Measurements from ENCODE around the gene SCN4B. TPM values are rescaled to one million over a fixed set of nuclear protein-coding genes. Genes with fewer than 3 reads are reported as not detected.

Gene SCN4B
- total and polyA plus RNA-seq, 9 donors: 2.4 to 5.1 (median 4.0) TPM

DNA sequence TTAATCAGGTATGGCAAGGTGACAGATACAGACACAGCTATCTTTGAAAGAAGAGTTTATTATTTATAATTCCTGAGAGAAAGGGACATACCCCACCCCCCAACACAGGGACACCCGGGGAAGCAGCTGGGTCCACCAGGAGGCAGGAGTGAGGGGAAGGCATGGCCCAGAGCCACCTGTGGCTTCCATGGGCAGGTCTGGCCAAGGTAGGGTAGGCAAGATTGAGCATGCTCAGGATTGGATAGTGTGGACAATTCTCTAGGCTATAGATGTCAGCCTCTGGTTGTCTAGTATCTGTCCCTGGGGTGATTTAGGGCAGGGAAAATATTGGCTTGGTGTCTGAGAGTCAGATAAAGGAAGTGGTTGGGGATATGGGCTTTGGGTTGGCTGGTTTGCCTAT is 38.4 kb downstream of the SCN4B start:
- Histone ChIP-seq H3K27ac (ENCODE audit: low read length) (no peak overlapping the region), H3K9me3 (replicated peaks; ENCODE audit: control insufficient read depth, low read depth, low read length) (no peaks in the 10 kb centered on the region), H3K4me3 (ENCODE audit: low read length) (no peak overlapping the region), H3K4me1 (ENCODE audit: control insufficient read depth, insufficient read depth, low read length) (no peaks in the 10 kb centered on the region), H3K27me3 (ENCODE audit: control insufficient read depth, insufficient read depth, low read length) (peaks cover 7% of the 10 kb centered on the region), H3K36me3 (ENCODE audit: control insufficient read depth, insufficient read depth, low read length) (no peaks in the 10 kb centered on the region)
- no peak for DNase-seq
- no CpG with 5 or more reads among the region's 1 CpG for WGBS (ENCODE audit: insufficient coverage)

DNA sequence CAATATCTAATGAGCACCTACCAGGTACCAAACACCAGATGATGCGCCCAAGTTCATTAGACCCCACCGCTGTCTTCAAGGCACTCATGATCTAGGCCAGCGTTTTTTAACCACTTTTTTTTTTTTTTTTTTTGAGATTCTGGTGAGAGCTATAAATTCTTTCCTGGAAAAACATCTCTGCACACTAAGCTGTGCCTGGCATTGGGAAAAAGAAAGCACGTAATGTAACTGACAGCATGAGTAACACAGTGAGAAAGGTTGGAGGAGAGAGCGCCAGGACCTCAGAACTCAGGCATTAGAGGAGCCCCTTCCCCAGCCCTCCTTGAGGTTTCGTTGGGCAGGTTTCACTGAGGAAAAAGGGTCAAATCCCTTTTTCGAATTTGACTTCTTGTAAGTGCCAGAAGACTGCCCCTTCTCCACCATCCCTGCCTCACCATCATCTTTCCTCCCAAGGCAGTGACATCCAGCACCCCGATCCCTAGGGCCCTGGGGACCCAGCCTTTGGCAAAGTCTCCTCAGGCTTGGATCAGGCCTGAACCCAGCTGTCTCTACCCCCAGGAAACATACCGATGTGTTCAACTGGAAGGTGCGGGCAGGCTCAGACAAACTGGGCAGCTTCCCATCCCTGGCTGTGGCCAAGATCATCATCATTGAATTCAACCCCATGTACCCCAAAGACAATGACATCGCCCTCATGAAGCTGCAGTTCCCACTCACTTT is 39.8 kb downstream of the SCN4B start:
- Histone ChIP-seq H3K36me3 (ENCODE audit: control insufficient read depth, insufficient read depth, low read length) (no peaks in the 10 kb centered on the region), H3K27ac (ENCODE audit: low read length) (no peak overlapping the region), H3K4me1 (ENCODE audit: control insufficient read depth, insufficient read depth, low read length) (no peaks in the 10 kb centered on the region), H3K9me3 (replicated peaks; ENCODE audit: control insufficient read depth, low read depth, low read length) (no peaks in the 10 kb centered on the region), H3K4me3 (ENCODE audit: low read length) (no peak overlapping the region), H3K27me3 (ENCODE audit: control insufficient read depth, insufficient read depth, low read length) (peaks cover 7% of the 10 kb centered on the region)
- 77% methylated on average over 4 of the region's 11 CpGs for WGBS (ENCODE audit: insufficient coverage)
- DNase-seq: no peak

DNA sequence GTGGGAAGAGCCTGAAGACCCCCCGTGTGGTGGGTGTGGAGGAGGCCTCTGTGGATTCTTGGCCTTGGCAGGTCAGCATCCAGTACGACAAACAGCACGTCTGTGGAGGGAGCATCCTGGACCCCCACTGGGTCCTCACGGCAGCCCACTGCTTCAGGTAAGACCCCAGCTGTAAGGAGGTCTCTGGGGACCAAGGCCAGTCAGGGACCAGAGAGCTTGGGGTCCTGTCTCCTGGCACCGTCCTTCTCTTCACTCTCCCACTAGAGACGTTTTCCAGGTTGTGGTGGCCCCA is 40.9 kb downstream of the SCN4B start:
- no peak overlapping the region for H3K27ac ChIP-seq (ENCODE audit: low read length)
- no peaks in the 10 kb centered on the region for H3K36me3 ChIP-seq (ENCODE audit: control insufficient read depth, insufficient read depth, low read length)
- no peaks in the 10 kb centered on the region for H3K4me1 ChIP-seq (ENCODE audit: control insufficient read depth, insufficient read depth, low read length)
- peaks cover 4% of the 10 kb centered on the region for H3K27me3 ChIP-seq (ENCODE audit: control insufficient read depth, insufficient read depth, low read length)
- no peaks in the 10 kb centered on the region for H3K9me3 ChIP-seq (replicated peaks; ENCODE audit: control insufficient read depth, low read depth, low read length)
- WGBS (ENCODE audit: insufficient coverage): 78% methylated on average over 5 of the region's 6 CpGs
- no peak overlapping the region for H3K4me3 ChIP-seq (ENCODE audit: low read length)
- no peak for DNase-seq

DNA sequence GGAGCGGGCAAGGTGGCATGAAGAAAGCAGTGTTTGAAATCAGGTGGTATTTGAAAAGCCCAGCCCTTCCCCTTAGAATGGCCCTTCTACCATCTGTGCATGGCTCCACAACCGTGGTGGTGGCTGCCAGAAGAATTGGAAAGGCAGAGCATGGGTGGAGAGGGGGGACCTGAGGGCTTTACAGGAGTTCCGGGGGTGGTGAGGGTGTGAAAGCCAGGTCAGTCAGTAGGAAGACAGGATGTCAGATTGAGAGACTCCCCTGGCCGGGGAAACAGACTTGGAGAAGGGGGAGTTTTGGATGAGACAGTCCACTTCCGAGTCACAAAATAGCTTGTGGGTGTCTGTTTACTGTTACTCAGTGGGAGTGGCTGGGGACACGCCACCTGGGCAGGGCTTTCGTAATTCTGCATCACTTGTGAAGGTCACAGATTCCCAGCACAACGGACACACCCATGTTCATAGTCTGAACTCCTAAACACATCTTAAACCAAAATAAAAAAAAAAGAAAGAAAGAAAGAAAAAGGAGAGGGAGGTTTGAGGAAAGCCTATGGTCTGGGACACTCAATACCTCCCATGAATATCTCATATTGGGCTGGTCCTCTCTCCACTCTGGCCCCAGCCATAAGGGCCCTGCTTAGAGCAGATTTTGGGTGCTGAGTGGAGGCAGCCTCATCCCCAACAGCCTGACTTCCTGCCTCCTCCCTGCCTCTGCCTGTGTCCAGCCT is 41.4 kb downstream of the SCN4B start:
- H3K4me1 ChIP-seq (ENCODE audit: control insufficient read depth, insufficient read depth, low read length): no peaks in the 10 kb centered on the region
- H3K36me3 ChIP-seq (ENCODE audit: control insufficient read depth, insufficient read depth, low read length): no peaks in the 10 kb centered on the region
- H3K27ac ChIP-seq (ENCODE audit: low read length): no peak overlapping the region
- H3K27me3 ChIP-seq (ENCODE audit: control insufficient read depth, insufficient read depth, low read length): peaks cover 4% of the 10 kb centered on the region
- 41% methylated on average over 3 of the region's 8 CpGs for WGBS (ENCODE audit: insufficient coverage)
- DNase-seq: no peak
- H3K4me3 ChIP-seq (ENCODE audit: low read length): no peak overlapping the region
- no peaks in the 10 kb centered on the region for H3K9me3 ChIP-seq (replicated peaks; ENCODE audit: control insufficient read depth, low read depth, low read length)

DNA sequence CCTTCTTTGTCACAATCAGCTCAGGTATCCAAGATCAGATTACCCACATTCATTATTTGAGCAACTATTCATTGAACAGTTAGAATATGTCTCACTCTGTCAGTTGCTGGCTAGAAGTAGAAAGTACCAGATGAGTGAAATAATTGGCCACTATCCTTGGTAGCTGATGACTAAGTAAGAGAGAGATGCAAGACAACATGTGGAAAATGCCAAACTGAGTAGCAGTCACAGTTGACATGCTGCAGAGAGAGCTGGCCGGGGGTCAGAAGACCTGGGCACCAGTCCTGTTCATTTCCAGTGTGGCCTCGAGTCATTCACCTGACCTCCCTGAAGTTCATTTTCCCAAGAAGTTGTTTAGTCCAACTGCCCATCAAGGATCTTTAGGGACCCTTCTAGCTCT is 43.4 kb downstream of the SCN4B start:
- Histone ChIP-seq H3K9me3 (replicated peaks; ENCODE audit: control insufficient read depth, low read depth, low read length) (no peaks in the 10 kb centered on the region), H3K27me3 (ENCODE audit: control insufficient read depth, insufficient read depth, low read length) (peaks cover 4% of the 10 kb centered on the region), H3K36me3 (ENCODE audit: control insufficient read depth, insufficient read depth, low read length) (no peaks in the 10 kb centered on the region), H3K4me1 (ENCODE audit: control insufficient read depth, insufficient read depth, low read length) (no peaks in the 10 kb centered on the region), H3K4me3 (ENCODE audit: low read length) (no peak overlapping the region), H3K27ac (ENCODE audit: low read length) (no peak overlapping the region)
- 100% methylated on average over 1 of the region's 2 CpGs for WGBS (ENCODE audit: insufficient coverage)
- DNase-seq: no peak

DNA sequence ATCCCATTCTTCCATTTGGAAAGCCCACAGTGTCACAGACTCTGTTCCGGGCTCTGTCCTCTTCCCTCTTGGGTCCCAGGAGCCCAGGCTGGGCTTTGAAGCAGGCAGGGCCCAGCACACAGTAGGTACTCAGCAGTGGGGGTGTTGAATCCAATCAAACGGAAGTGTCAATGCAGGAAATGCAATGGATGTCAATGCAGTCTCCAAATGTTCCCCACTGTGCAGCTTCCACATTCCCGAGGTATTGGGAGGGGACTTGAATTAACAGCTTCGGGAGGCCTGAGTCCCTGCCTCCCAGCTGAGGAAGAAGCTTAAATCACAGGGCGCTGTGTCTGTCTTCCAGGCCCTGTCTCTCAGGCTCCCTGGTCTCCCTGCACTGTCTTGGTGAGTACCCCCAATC is 44.1 kb downstream of the SCN4B start:
- H3K27ac ChIP-seq (ENCODE audit: low read length): no peak overlapping the region
- peaks cover 6% of the 10 kb centered on the region for H3K27me3 ChIP-seq (ENCODE audit: control insufficient read depth, insufficient read depth, low read length)
- 48% methylated on average over 5 of the region's 5 CpGs for WGBS (ENCODE audit: insufficient coverage)
- no peaks in the 10 kb centered on the region for H3K4me1 ChIP-seq (ENCODE audit: control insufficient read depth, insufficient read depth, low read length)
- no peaks in the 10 kb centered on the region for H3K36me3 ChIP-seq (ENCODE audit: control insufficient read depth, insufficient read depth, low read length)
- H3K9me3 ChIP-seq (replicated peaks; ENCODE audit: control insufficient read depth, low read depth, low read length): no peaks in the 10 kb centered on the region
- H3K4me3 ChIP-seq (ENCODE audit: low read length): no peak overlapping the region
- DNase-seq: no peak

DNA sequence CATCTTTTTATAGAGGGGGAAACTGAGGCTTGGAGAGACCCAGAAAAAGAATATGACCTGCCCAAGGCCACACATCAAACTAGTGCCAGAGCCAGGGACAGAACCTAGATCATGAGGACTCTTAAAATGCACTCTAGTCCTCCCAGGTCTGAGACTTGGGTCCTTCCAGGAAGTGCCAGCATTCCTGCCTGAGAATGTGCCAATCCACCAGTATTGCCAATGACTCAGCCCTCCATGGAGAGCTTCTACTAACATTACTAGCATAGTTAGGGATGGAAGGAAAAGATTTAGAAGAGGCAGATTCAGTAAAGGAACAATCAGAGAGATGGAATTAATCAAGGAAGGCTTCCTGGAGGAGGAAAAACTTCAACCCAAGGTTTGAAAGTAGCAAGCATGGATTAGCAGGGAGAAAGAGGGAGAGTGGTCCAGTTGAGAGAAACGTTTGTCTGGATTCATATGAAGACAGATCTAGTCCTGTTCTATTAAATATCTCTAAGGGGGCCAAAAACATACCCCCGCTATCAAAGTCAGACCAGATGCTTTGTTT is 45.8 kb downstream of the SCN4B start:
- WGBS (ENCODE audit: insufficient coverage): no CpG with 5 or more reads among the region's 2 CpGs
- DNase-seq: no peak
- H3K9me3 ChIP-seq (replicated peaks; ENCODE audit: control insufficient read depth, low read depth, low read length): no peaks in the 10 kb centered on the region
- H3K36me3 ChIP-seq (ENCODE audit: control insufficient read depth, insufficient read depth, low read length): no peaks in the 10 kb centered on the region
- no peak overlapping the region for H3K27ac ChIP-seq (ENCODE audit: low read length)
- no peaks in the 10 kb centered on the region for H3K4me1 ChIP-seq (ENCODE audit: control insufficient read depth, insufficient read depth, low read length)
- H3K27me3 ChIP-seq (ENCODE audit: control insufficient read depth, insufficient read depth, low read length): peaks cover 6% of the 10 kb centered on the region
- no peak overlapping the region for H3K4me3 ChIP-seq (ENCODE audit: low read length)

DNA sequence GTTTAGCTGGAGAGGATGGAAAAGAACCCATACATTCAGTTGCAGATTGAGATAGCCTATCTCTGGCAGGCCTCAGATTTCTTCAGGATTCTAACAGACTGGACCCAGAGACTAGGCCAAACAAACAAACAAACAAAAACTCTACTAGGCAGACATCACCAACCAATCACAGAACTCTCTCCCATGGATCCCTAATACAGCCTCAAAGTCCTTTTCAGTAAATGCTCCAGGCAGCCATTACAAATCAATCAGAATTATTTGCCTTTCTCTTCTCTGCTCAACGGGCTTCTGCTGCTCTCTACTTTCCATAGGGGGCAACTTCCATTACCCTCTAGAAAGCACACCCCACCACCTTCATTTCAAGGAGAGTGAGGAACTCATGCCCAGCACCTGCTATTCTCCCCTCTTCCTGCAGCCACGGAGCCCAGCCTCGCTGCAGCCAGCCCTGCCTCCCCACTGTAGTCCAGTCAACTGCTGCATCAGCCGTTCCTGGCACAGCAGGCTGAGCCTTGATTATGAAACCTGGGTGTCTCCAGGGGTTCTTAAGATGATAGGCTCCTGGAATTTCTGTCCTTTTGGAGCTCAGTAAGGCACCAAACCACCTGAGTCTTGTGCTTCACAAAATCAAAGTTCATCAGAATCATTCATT is 46.8 kb downstream of the SCN4B start:
- Histone ChIP-seq H3K27me3 (ENCODE audit: control insufficient read depth, insufficient read depth, low read length) (peaks cover 7% of the 10 kb centered on the region), H3K4me3 (ENCODE audit: low read length) (no peak overlapping the region), H3K36me3 (ENCODE audit: control insufficient read depth, insufficient read depth, low read length) (no peaks in the 10 kb centered on the region), H3K4me1 (ENCODE audit: control insufficient read depth, insufficient read depth, low read length) (no peaks in the 10 kb centered on the region), H3K27ac (ENCODE audit: low read length) (no peak overlapping the region), H3K9me3 (replicated peaks; ENCODE audit: control insufficient read depth, low read depth, low read length) (no peaks in the 10 kb centered on the region)
- WGBS (ENCODE audit: insufficient coverage): 50% methylated on average over 1 of the region's 4 CpGs
- no peak for DNase-seq

DNA sequence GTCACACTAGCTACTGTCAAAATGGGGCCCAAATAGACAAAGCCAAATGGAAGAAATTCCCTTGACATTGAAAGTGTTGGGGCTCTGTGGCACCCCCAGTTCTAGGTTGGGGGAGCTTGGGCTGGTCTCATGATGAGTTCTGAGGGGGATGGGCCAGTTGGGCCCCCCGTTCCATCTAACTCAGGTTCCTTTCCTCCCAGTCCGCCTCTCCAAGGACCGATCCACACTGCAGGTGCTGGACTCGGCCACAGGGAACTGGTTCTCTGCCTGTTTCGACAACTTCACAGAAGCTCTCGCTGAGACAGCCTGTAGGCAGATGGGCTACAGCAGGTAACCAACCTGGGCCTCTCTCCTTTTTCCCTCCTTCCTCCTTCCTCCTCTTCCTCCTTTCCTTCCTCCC is 48.1 kb downstream of the SCN4B start:
- Histone ChIP-seq H3K27me3 (ENCODE audit: control insufficient read depth, insufficient read depth, low read length) (peaks cover 6% of the 10 kb centered on the region), H3K36me3 (ENCODE audit: control insufficient read depth, insufficient read depth, low read length) (no peaks in the 10 kb centered on the region), H3K4me3 (ENCODE audit: low read length) (no peak overlapping the region), H3K9me3 (replicated peaks; ENCODE audit: control insufficient read depth, low read depth, low read length) (no peaks in the 10 kb centered on the region), H3K27ac (ENCODE audit: low read length) (no peak overlapping the region), H3K4me1 (ENCODE audit: control insufficient read depth, insufficient read depth, low read length) (no peaks in the 10 kb centered on the region)
- 84% methylated on average over 6 of the region's 6 CpGs for WGBS (ENCODE audit: insufficient coverage)
- no peak for DNase-seq

DNA sequence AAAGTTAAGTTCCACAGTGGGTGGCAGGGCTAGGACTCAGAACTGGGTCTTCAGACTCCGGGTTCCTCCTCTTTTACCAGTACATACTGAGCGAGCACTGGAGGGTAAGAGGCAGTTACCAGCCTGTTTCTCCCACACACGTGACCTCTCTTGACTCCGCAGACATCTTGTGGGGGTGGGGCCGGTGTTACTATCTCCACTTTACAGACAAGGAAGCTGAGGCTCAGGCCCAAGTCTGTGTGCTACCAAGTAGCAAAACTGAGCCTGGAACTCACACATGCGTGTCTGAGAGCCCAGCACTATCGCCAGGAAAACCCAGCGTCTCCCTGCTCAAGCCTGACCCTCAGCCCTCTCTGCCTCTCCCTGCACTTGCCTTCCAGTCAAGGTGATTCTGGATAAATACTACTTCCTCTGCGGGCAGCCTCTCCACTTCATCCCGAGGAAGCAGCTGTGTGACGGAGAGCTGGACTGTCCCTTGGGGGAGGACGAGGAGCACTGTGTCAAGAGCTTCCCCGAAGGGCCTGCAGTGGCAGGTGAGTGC is 49.8 kb downstream of the SCN4B start:
- Histone ChIP-seq H3K27me3 (ENCODE audit: control insufficient read depth, insufficient read depth, low read length) (peaks cover 13% of the 10 kb centered on the region), H3K4me3 (ENCODE audit: low read length) (no peak overlapping the region), H3K4me1 (ENCODE audit: control insufficient read depth, insufficient read depth, low read length) (no peaks in the 10 kb centered on the region), H3K27ac (ENCODE audit: low read length) (no peak overlapping the region), H3K9me3 (replicated peaks; ENCODE audit: control insufficient read depth, low read depth, low read length) (no peaks in the 10 kb centered on the region), H3K36me3 (ENCODE audit: control insufficient read depth, insufficient read depth, low read length) (no peaks in the 10 kb centered on the region)
- 74% methylated on average over 8 of the region's 13 CpGs for WGBS (ENCODE audit: insufficient coverage)
- no peak for DNase-seq
